ENCODE data around the gene ZNF69. TPM values are rescaled to one million over a fixed set of nuclear protein-coding genes. Genes with fewer than 3 reads are reported as not detected.
"Not testable (repeated sequence)": the region's sequence is repeated elsewhere in the genome, so short reads cannot be mapped to it uniquely, and the experiment has no call there.

The ZNF69 gene
- total RNA-seq, 2 donors from 2014 or later: 24.6 to 28.8 TPM

DNA sequence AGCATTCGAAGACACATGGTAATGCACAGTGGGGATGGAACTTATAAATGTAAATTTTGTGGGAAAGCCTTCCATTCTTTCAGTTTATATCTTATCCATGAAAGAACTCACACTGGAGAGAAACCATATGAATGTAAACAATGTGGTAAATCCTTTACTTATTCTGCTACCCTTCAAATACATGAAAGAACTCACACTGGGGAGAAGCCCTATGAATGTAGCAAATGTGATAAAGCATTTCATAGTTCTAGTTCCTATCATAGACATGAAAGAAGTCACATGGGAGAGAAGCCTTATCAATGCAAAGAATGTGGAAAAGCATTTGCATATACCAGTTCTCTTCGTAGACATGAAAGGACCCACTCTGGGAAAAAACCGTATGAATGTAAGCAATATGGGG is 61.1 kb downstream of the ZNF69 start:
- H3K27me3 ChIP-seq (ENCODE audit: control insufficient read depth, insufficient read depth, low read length, poor library complexity, severe bottlenecking): no peaks in the 10 kb centered on the region
- no peak for TF ChIP-seq CTCF (conservative IDR thresholded peaks at IDR 0.05)
- H3K36me3 ChIP-seq (ENCODE audit: control insufficient read depth, insufficient read depth, low read length): peaks cover 83% of the 10 kb centered on the region
- H3K9me3 Mint-ChIP-seq: peaks cover 99% of the 10 kb centered on the region
- H3K9ac ChIP-seq (ENCODE audit: extremely low read depth, low read length, poor library complexity, severe bottlenecking): no peak overlapping the region
- H3K27ac Mint-ChIP-seq: no peak overlapping the region
- no peaks in the 10 kb centered on the region for H3K4me1 ChIP-seq (ENCODE audit: control insufficient read depth, insufficient read depth, low read length)
- 96% methylated on average over 3 of the region's 3 CpGs; no CpG with 5 or more reads in 1 of the 2 experiments for WGBS, 2 experiments (ENCODE audit: insufficient coverage in 1 of 2, insufficient read length in 1 of 2)
- H3K36me3 Mint-ChIP-seq (ENCODE audit: low read depth): peaks cover 91% of the 10 kb centered on the region
- H3K27ac ChIP-seq (ENCODE audit: low read depth, low read length): no peak overlapping the region
- H3K4me3 Mint-ChIP-seq: no peak overlapping the region
- H3K27me3 Mint-ChIP-seq (ENCODE audit: insufficient read depth): no peaks in the 10 kb centered on the region
- H3K4me3 ChIP-seq (ENCODE audit: low read length): peak overlapping the region; percentile 75
- H3K4me1 Mint-ChIP-seq: no peaks in the 10 kb centered on the region
- peaks cover 100% of the 10 kb centered on the region for H3K9me3 ChIP-seq (ENCODE audit: control insufficient read depth, low read length)
- no peak for DNase-seq

GRCh38 chr19:11949201-11949600 is 61.6 kb downstream of the ZNF69 start:
- Mint-ChIP-seq H3K27me3 (ENCODE audit: insufficient read depth) (no peaks in the 10 kb centered on the region), H3K9me3 (peaks cover 98% of the 10 kb centered on the region), H3K27ac (no peak overlapping the region), H3K36me3 (ENCODE audit: low read depth) (peaks cover 86% of the 10 kb centered on the region), H3K4me1 (no peaks in the 10 kb centered on the region), H3K4me3 (no peak overlapping the region)
- Histone ChIP-seq H3K9ac (ENCODE audit: extremely low read depth, low read length, poor library complexity, severe bottlenecking) (no peak overlapping the region), H3K36me3 (ENCODE audit: control insufficient read depth, insufficient read depth, low read length) (peaks cover 79% of the 10 kb centered on the region), H3K27ac (ENCODE audit: low read depth, low read length) (no peak overlapping the region), H3K4me3 (ENCODE audit: low read length) (peak overlapping the region; percentile 75), H3K4me1 (ENCODE audit: control insufficient read depth, insufficient read depth, low read length) (no peaks in the 10 kb centered on the region), H3K27me3 (ENCODE audit: control insufficient read depth, insufficient read depth, low read length, poor library complexity, severe bottlenecking) (no peaks in the 10 kb centered on the region), H3K9me3 (ENCODE audit: control insufficient read depth, low read length) (peaks cover 100% of the 10 kb centered on the region)
- WGBS, 2 experiments (ENCODE audit: insufficient coverage in 1 of 2, insufficient read length in 1 of 2): 95 to 100% methylated on average over 4 of the region's 4 CpGs
- TF ChIP-seq CTCF (conservative IDR thresholded peaks at IDR 0.05): no peak
- no peak for DNase-seq

GRCh38 chr19:11949614-11950080 is 62.1 kb downstream of the ZNF69 start:
- not testable (repeated sequence) for H3K9ac ChIP-seq (ENCODE audit: extremely low read depth, low read length, poor library complexity, severe bottlenecking); H3K27me3 Mint-ChIP-seq (ENCODE audit: insufficient read depth); H3K4me1 ChIP-seq (ENCODE audit: control insufficient read depth, insufficient read depth, low read length); H3K4me1 Mint-ChIP-seq; H3K27me3 ChIP-seq (ENCODE audit: control insufficient read depth, insufficient read depth, low read length, poor library complexity, severe bottlenecking); H3K4me3 Mint-ChIP-seq; H3K27ac ChIP-seq (ENCODE audit: low read depth, low read length); H3K27ac Mint-ChIP-seq; DNase-seq
- WGBS, 2 experiments (ENCODE audit: insufficient coverage in 1 of 2, insufficient read length in 1 of 2): 92 to 95% methylated on average over 3 to 4 of the region's 4 CpGs
- peaks cover 98% of the 10 kb centered on the region for H3K9me3 Mint-ChIP-seq
- H3K4me3 ChIP-seq (ENCODE audit: low read length): peak overlapping the region; percentile 75
- H3K9me3 ChIP-seq (ENCODE audit: control insufficient read depth, low read length): peaks cover 100% of the 10 kb centered on the region
- H3K36me3 ChIP-seq (ENCODE audit: control insufficient read depth, insufficient read depth, low read length): peaks cover 74% of the 10 kb centered on the region
- H3K36me3 Mint-ChIP-seq (ENCODE audit: low read depth): peaks cover 81% of the 10 kb centered on the region

- no peaks in the 10 kb centered on the region for H3K4me1 ChIP-seq (ENCODE audit: control insufficient read depth, insufficient read depth, low read length)
- no peak overlapping the region for H3K4me3 Mint-ChIP-seq
- H3K36me3 Mint-ChIP-seq (ENCODE audit: low read depth): peaks cover 76% of the 10 kb centered on the region
- H3K9ac ChIP-seq (ENCODE audit: extremely low read depth, low read length, poor library complexity, severe bottlenecking): no peak overlapping the region
- 93 to 100% methylated on average over 3 to 5 of the region's 5 CpGs for WGBS, 2 experiments (ENCODE audit: insufficient coverage in 1 of 2, insufficient read length in 1 of 2)
- H3K27ac Mint-ChIP-seq: no peak overlapping the region
- no peak overlapping the region for H3K27ac ChIP-seq (ENCODE audit: low read depth, low read length)
- no peaks in the 10 kb centered on the region for H3K4me1 Mint-ChIP-seq
- no peak for DNase-seq
- peaks cover 96% of the 10 kb centered on the region for H3K9me3 ChIP-seq (ENCODE audit: control insufficient read depth, low read length)
- peak overlapping the region; percentile 75 for H3K4me3 ChIP-seq (ENCODE audit: low read length)
- peaks cover 97% of the 10 kb centered on the region for H3K9me3 Mint-ChIP-seq
- H3K36me3 ChIP-seq (ENCODE audit: control insufficient read depth, insufficient read depth, low read length): peaks cover 68% of the 10 kb centered on the region
- no peaks in the 10 kb centered on the region for H3K27me3 Mint-ChIP-seq (ENCODE audit: insufficient read depth)
- H3K27me3 ChIP-seq (ENCODE audit: control insufficient read depth, insufficient read depth, low read length, poor library complexity, severe bottlenecking): no peaks in the 10 kb centered on the region
- TF ChIP-seq CTCF (conservative IDR thresholded peaks at IDR 0.05): no peak
Observed at GRCh38 chr19:11950312-11950711, 62.7 kb downstream of the ZNF69 start.

All from endodermal cell (in vitro differentiated cells).